ENCODE results near the gene ITPRIPL2.

DNA sequence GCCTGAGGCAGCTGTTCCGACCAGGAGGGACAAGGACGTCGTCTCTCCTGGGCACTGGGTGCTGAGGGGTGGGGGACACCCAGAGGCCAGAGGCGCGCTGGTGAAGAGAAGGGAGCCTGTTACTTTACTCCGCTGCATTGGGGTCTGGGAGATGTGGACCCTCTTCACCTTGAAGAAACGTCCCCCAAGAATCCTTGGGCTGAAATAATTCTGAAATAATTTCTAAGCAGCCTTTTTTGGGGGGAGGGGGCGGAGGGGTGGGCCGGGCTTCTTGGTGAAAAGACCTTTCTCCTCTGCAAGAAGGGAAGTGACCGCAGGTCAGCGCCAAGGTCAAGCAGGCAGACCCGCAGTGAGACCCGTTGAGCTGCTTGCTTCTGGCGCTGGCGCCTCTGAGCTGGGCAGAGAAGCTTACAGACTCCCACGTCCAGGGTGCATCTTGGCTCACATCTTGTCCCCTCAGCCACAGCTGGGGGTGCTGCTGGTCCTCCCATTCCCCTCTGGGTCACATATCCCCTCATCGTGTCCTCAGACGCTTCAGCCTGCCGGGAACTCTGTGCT is 55.4 kb downstream of the ITPRIPL2 start:
- TF ChIP-seq, protein P1, sequence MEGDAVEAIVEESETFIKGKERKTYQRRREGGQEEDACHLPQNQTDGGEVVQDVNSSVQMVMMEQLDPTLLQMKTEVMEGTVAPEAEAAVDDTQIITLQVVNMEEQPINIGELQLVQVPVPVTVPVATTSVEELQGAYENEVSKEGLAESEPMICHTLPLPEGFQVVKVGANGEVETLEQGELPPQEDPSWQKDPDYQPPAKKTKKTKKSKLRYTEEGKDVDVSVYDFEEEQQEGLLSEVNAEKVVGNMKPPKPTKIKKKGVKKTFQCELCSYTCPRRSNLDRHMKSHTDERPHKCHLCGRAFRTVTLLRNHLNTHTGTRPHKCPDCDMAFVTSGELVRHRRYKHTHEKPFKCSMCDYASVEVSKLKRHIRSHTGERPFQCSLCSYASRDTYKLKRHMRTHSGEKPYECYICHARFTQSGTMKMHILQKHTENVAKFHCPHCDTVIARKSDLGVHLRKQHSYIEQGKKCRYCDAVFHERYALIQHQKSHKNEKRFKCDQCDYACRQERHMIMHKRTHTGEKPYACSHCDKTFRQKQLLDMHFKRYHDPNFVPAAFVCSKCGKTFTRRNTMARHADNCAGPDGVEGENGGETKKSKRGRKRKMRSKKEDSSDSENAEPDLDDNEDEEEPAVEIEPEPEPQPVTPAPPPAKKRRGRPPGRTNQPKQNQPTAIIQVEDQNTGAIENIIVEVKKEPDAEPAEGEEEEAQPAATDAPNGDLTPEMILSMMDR (conservative IDR thresholded peaks at IDR 0.05; ENCODE audit: low read depth, low read length) = no peak
- TF ChIP-seq EZH2 (IDR thresholded peaks at IDR 0.05; ENCODE audit: low read length, unreplicated experiment) (no peak), EZH2phosphoT487 (IDR thresholded peaks at IDR 0.05; ENCODE audit: borderline replicate concordance, low read length) (no peak)
